ENCODE results near the gene WIPF2. TPM values are rescaled to one million over a fixed set of nuclear protein-coding genes. Genes with fewer than 3 reads are reported as not detected.

The WIPF2 gene
- total and polyA plus RNA-seq, 2 experiments from 2014 or later, result 10.3 to 23.8 TPM

- no peaks in the 10 kb centered on the region for H3K9me3 ChIP-seq (ENCODE audit: low read depth)
- peak overlapping the region; percentile 87 for H3K4me2 ChIP-seq
- H3K27me3 ChIP-seq, result no peaks in the 10 kb centered on the region
- peak overlapping the region; percentile 92 for H3K4me3 ChIP-seq
- peaks cover 75% of the 10 kb centered on the region for H3K79me2 ChIP-seq
- peak; percentile 6 for DNase-seq (ENCODE audit: low spot score)
- peaks cover 51% of the 10 kb centered on the region for H4K20me1 ChIP-seq (ENCODE audit: insufficient read depth, poor library complexity, severe bottlenecking)
- H3K27ac ChIP-seq, result peak overlapping the region; percentile 81
- H2AFZ ChIP-seq, result peak overlapping the region; percentile 51
- no peaks in the 10 kb centered on the region for H3K9me2 ChIP-seq (replicated peaks; ENCODE audit: insufficient read depth)
- H3K4me1 ChIP-seq (ENCODE audit: insufficient read depth), result peaks cover 87% of the 10 kb centered on the region
- WGBS (ENCODE audit: low lambda C conversion rate, missing lambda C conversion rate), result 12% methylated on average over 13 of the region's 13 CpGs
- H3K36me3 ChIP-seq (replicated peaks; ENCODE audit: insufficient read depth, low read depth), result no peaks in the 10 kb centered on the region
- no peak for TF ChIP-seq EZH2 (IDR thresholded peaks at IDR 0.05; ENCODE audit: borderline replicate concordance)
- no peak for TF ChIP-seq EZH2phosphoT487 (IDR thresholded peaks at IDR 0.05; ENCODE audit: low read depth, severe bottlenecking, unreplicated experiment)
- TF ChIP-seq CTCF (IDR thresholded peaks at IDR 0.05; ENCODE audit: poor library complexity), result peak; percentile 32
These were observed 99.8 kb downstream of the WIPF2 start for GRCh38 chr17:40318830-40319391.

DNA sequence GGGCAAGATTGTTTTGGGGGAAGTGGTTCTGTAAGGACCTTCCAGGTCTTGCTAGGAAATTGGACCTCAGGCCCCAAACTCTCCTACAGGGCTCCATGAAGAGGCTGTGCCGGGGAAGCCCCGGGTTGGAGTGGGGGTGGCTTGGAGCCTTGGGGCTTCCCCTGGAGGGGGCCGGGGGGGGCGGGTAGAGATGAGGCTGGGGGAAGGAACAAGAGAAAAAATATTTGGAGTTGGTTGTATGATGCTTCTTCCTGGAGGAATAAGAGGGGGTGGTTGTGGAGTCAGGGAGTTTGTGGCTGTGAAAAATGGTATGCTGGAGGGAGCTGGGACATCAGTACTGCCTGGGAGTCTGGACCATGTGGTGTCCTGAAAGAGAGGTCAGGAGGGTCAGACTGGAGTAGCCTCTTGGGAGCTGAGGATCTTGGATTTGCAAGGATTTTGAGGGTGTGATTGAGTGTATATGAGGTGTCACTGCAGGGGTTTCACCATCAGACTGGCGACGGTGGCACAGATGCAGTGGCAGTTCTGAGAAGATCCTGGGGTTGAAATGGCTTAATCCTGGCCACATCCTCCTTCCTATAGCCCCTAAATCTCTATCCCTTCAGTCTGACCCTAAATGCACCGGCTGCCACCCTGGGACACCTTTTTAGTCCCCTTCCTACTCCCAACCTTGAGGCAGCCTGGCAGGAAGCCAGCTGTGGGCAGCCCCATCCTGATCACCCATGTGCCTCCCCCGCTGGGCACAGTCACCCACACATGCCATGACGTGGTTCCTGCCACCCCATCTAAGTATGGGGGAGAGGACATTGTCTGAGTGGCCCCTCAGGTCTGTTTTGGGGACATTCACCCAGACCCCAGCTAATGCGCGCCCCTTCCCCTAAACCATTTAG, 100.8 kb downstream of the WIPF2 start:
- peaks cover 59% of the 10 kb centered on the region for H4K20me1 ChIP-seq (ENCODE audit: insufficient read depth, poor library complexity, severe bottlenecking)
- WGBS (ENCODE audit: low lambda C conversion rate, missing lambda C conversion rate), result 76% methylated on average over 11 of the region's 11 CpGs
- peak; percentile 5 for DNase-seq (ENCODE audit: low spot score)
- peak overlapping the region; percentile 87 for H3K27ac ChIP-seq
- TF ChIP-seq EZH2phosphoT487 (IDR thresholded peaks at IDR 0.05; ENCODE audit: low read depth, severe bottlenecking, unreplicated experiment) (no peak), CTCF (IDR thresholded peaks at IDR 0.05; ENCODE audit: poor library complexity) (no peak), EZH2 (IDR thresholded peaks at IDR 0.05; ENCODE audit: borderline replicate concordance) (no peak)
- no peak overlapping the region for H3K4me3 ChIP-seq
- peaks cover 81% of the 10 kb centered on the region for H3K4me1 ChIP-seq (ENCODE audit: insufficient read depth)
- no peaks in the 10 kb centered on the region for H3K9me2 ChIP-seq (replicated peaks; ENCODE audit: insufficient read depth)
- H3K9me3 ChIP-seq (ENCODE audit: low read depth), result no peaks in the 10 kb centered on the region
- H3K4me2 ChIP-seq, result peak overlapping the region; percentile 87
- no peak overlapping the region for H2AFZ ChIP-seq
- peaks cover 82% of the 10 kb centered on the region for H3K79me2 ChIP-seq
- H3K36me3 ChIP-seq (replicated peaks; ENCODE audit: insufficient read depth, low read depth), result no peaks in the 10 kb centered on the region
- no peaks in the 10 kb centered on the region for H3K27me3 ChIP-seq

DNA sequence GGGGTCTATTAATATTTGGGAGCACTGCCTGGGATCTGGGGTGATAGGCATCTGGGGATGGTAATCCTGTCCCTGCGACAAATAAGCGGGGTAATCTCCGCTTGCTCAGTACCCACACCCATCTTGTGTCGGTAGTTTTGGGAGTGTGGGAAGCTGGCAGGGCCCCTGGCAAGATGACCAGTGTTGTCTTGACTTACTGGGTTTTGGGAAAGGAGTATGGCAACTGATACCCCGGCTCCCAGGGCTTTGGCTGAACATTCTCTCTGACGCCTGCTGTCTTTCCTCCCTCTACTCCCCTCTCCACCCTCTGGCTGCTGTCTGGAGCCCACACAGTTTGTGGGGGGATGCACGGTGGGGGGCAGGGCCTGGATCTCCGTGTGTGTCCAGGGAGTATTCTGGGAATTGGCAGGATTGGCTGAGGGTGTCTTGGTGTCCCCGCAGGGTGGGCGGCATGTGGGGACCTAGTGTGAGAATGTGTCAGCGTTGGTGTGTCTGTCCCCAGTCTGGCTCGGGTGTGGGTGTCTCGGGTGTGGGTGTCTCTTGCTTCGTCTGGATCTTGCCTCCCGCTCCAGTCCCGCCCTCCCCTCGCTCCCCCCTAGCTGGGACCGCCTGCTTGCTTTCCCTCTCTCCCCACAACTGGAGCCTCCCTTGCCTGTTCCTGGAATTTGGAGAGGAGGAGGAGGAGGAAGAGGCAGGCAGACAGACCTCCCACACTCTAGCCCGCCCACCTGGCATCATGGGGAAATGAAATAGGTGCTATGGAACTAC, 101.8 kb downstream of the WIPF2 start:
- no peak overlapping the region for H3K4me3 ChIP-seq
- 67% methylated on average over 11 of the region's 19 CpGs for WGBS (ENCODE audit: low lambda C conversion rate, missing lambda C conversion rate)
- TF ChIP-seq EZH2phosphoT487 (IDR thresholded peaks at IDR 0.05; ENCODE audit: low read depth, severe bottlenecking, unreplicated experiment) (no peak), CTCF (IDR thresholded peaks at IDR 0.05; ENCODE audit: poor library complexity) (no peak), EZH2 (IDR thresholded peaks at IDR 0.05; ENCODE audit: borderline replicate concordance) (no peak)

More for the DNA sequence above, 101.8 kb downstream of the WIPF2 start:
- Histone ChIP-seq H4K20me1 (ENCODE audit: insufficient read depth, poor library complexity, severe bottlenecking) (peaks cover 65% of the 10 kb centered on the region), H3K27ac (peak overlapping the region; percentile 87), H3K36me3 (replicated peaks; ENCODE audit: insufficient read depth, low read depth) (no peaks in the 10 kb centered on the region), H3K79me2 (peaks cover 87% of the 10 kb centered on the region), H3K4me1 (ENCODE audit: insufficient read depth) (peaks cover 74% of the 10 kb centered on the region), H3K27me3 (no peaks in the 10 kb centered on the region), H3K9me3 (ENCODE audit: low read depth) (no peaks in the 10 kb centered on the region), H2AFZ (no peak overlapping the region), H3K9me2 (replicated peaks; ENCODE audit: insufficient read depth) (no peaks in the 10 kb centered on the region), H3K4me2 (peak overlapping the region; percentile 87)
- DNase-seq (ENCODE audit: low spot score), result no peak

Data from hepatocyte (in vitro differentiated cells).